GM21367 (cell line): ENCODE results near the gene MXD3.

Experiments
- ATAC-seq: cut with Tn5 transposase; IDR thresholded peaks from one replicate; pipeline ENCODE4 v1.9.1; 2021; ENCODE audit not compliant: unreplicated experiment

The MXD3 gene

GRCh38 chr5:177304392-177305119 lies 7.1 kb downstream of the MXD3 start:
- ATAC-seq: no peak

DNA sequence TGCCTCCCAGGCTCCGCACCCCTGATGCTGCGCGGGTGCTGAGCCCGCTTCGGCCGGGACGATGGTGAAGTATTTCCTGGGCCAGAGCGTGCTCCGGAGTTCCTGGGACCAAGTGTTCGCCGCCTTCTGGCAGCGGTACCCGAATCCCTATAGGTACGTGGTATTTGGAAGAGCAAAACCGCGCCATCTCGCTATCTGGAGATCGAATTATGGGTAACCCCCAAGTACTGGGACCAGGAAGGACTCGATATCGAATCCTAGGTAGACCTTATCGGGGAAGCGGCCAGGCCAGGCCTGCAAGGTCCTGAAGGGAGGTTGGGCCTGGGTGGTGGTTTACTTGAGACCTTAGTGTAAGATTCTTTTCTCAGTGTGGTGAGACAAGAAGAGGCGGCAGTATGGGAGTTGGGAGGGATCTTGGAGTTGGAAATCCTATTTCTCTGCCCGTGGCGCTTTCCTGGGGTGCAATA lies 7.7 kb downstream of the MXD3 start:
- peak; percentile 3 for ATAC-seq

DNA sequence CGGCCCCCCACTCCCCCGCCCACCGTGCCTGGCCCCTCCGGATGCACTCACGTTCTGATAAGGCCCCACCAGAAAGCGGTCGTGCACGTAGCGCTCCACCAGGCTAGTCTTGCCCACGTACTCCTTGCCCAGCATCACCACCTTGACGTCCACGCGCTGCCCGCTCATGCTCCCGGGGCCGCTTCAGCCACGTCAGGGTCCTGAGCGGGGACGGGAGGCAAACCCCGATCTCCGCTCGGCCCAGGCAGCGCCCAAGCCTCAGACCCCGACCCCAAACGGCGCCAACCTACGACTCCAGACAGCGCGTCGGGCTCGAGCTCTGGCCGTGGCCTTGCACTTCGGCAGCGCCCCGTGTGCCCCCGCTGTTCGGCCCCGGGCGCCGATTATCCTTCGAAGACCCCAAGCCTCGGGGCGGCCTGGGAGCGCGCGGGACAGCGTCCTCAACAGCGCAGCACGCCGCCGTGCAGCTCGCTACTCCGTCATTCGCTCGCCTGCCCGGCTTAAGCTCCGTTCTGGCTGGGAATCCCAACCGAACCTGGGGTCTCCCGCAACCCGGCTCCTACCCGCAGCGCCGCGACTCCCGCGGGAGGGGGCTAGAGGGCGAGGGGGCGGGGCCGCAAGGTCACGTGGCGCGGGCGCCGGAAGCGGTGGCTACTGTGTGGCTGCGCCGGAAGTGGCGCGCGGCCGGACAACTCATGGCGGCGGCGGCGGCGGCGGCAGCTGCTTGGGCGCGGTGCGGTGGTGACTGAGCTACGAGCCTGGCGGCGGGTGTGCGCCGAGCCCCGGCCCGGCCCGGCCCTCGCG lies 8.4 kb downstream of the MXD3 start, which contains the start of the genes PRELID1 and RAB24:
Gene PRELID1 (plus strand): TSS at position 679 of the 804 bp plus-strand sequence. CDS start 187 bp downstream, outside the sequence.
Gene RAB24 (minus strand): TSS at position 599 of the 804 bp plus-strand sequence. CDS start 431 bp downstream, at position 168.
- ATAC-seq: peak; percentile 56

DNA sequence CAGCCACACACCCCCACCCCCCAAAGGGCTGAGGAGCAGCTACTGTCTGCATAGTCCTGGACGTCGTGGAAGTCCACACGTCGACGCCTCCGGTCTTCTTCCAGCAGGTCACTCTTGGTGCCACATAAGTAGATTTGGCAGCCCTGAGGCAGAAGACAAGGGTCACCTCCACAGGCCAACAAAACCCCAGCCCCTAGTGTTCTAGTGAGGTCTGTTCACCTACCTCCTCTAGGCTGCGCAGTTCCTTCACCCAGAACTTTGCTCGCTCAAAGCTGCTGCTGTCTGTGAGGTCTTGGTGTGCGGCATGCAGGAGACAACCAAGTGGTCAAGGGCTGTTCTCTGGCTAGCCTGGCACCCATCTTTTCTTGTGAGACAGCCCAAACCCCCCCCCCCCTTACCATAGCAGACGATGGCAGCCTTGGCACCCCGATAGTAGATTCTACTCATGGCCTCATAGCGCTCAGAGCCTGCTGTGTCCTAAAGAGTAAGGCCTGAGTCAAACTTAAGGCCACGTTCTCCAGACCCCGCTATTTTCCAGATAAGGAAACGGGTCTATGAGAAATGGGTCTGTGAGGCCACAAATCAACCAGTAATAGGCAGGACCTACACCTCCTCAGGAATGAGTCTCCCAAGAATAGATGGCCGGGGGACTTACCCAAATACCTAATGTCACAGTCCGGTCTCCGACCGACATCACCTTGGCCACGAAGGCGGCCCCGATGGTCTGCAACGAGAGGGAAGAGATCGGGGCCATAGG lies 9.2 kb downstream of the MXD3 start:
- ATAC-seq: no peak

DNA sequence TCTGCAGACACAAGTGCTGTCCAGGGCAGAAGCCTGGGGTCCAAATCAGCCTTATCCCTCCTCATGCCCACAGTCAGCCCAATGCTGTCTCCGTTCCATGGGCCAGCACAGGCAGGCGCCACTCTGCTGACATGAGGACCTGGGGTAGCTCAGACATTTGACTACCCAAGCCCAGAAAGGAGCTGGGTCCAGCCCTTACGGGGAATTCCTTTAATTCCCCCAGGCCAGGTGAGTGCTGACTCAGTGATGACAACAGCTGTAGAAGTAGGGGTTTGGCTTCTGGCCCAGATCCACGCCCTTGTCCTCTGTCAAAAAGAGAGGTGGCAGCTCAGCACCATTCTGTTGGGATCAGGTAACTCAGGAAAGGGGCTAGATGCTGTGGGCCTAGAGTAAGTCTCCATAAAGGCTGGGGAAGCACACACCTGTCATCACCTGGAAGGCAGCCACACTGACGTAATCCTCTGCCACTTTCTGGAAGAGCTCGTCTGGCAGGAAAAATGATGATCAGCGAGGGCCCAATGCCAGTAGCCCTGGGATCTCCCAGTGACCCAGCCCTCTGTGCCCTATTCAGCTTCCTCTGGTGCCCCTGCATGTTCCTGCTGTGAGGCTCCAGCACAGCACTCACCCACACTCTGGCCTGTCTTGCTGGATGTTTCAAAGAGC lies 10.1 kb downstream of the MXD3 start:
- no peak for ATAC-seq

DNA sequence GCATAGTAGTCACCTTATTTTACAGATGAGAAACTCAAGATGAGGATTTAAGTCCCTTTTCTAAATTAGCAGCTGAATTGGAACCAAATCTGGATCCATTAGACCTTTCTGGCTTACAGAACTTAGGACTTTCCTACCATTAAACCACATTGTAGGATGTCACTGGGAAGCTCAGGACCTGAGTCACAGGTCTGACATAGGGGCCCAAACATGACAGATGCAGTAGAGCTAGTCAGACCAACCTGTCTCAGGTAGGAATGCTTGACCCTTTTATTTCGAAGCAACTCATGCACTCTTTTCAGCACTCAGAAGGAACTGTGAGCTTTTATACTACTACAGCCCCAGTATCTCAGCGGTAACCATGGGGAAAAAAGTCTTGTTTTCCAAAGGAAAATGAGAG lies 10.7 kb downstream of the MXD3 start:
- ATAC-seq: no peak

DNA sequence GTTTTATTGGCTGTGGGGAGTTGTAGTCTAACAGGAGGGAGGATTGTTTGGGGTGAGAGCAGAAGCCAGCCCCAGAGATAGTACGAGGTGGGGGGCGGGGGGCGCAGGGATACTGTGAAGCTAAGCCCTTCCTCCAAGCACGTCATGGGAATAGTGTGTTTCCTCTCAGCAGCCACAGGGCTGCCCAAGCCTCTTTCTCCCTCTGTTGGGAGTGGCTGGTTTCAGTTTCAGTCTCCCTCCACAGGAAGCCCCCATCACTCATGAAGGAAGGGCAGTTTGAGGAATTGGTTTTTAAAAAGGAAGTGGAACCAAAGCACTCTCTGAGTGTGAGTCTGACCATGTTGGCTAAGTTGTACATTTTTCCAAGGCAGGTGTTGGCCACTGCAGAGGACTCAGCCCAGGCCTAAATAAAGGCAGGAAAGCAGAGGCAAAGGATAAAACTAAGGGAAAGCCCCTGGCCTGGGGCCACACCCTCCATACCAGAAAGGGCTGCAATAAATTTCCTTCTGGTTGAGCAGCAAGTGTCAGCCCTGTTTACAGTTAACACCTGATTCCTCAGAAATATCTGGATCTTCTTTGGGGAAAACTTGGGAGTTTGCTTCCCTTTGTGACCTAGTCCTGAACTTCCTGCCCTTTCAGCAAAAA lies 11.3 kb downstream of the MXD3 start:
- peak; percentile 41 for ATAC-seq

DNA sequence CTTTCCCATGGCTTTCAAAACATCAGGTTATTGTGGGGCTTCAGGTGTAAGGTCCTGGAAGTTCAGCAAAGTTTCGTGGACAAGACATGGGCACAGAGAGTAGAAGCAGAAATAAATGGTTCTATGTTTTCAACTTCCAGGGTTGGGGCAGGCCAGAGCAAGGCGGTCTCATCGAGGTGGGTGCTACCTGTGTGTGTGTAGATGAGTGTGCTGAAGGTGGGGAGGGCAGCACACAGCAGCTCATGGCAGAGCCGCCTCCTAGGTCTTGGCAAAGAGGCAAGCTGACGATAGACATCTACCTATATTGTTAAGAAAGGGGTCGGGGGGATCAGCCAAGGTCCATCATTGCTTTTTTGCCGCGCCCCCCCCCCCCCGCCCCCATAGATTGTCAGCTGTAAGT lies 12.0 kb downstream of the MXD3 start:
- no peak for ATAC-seq

GRCh38 chr5:177297922-177298321 lies 13.8 kb downstream of the MXD3 start:
- no peak for ATAC-seq

GRCh38 chr5:177296581-177296980 lies 15.1 kb downstream of the MXD3 start:
- no peak for ATAC-seq

- ATAC-seq: no peak
These were observed 15.8 kb downstream of the MXD3 start for GRCh38 chr5:177295924-177296323.

DNA sequence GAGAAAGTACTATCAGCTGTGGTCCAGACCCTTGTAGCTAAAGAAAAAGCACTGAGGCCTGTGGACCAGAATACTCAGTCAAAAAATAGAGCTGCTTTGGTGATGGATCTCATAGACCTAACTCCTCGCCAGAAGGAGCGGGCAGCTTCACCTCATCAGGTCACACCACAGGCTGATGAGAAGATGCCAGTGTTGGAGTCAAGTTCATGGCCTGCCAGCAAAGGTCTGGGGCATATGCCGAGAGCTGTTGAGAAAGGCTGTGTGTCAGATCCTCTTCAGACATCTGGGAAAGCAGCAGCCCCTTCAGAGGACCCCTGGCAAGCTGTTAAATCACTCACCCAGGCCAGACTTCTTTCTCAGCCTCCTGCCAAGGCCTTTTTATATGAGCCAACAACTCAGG lies 17.1 kb downstream of the MXD3 start:
- ATAC-seq: no peak

DNA sequence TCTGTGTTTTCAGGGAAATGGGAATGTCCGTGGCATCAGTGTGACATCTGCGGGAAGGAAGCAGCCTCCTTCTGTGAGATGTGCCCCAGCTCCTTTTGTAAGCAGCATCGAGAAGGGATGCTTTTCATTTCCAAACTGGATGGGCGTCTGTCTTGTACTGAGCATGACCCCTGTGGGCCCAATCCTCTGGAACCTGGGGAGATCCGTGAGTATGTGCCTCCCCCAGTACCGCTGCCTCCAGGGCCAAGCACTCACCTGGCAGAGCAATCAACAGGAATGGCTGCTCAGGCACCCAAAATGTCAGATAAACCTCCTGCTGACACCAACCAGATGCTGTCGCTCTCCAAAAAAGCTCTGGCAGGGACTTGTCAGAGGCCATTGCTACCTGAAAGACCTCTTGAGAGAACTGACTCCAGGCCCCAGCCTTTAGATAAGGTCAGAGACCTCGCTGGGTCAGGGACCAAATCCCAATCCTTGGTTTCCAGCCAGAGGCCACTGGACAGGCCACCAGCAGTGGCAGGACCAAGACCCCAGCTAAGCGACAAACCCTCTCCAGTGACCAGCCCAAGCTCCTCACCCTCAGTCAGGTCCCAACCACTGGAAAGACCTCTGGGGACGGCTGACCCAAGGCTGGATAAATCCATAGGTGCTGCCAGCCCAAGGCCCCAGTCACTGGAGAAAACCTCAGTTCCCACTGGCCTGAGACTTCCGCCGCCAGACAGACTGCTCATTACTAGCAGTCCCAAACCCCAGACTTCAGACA lies 17.7 kb downstream of the MXD3 start:
- no peak for ATAC-seq

- ATAC-seq: no peak
These were observed 20.0 kb downstream of the MXD3 start for GRCh38 chr5:177291735-177292134.

DNA sequence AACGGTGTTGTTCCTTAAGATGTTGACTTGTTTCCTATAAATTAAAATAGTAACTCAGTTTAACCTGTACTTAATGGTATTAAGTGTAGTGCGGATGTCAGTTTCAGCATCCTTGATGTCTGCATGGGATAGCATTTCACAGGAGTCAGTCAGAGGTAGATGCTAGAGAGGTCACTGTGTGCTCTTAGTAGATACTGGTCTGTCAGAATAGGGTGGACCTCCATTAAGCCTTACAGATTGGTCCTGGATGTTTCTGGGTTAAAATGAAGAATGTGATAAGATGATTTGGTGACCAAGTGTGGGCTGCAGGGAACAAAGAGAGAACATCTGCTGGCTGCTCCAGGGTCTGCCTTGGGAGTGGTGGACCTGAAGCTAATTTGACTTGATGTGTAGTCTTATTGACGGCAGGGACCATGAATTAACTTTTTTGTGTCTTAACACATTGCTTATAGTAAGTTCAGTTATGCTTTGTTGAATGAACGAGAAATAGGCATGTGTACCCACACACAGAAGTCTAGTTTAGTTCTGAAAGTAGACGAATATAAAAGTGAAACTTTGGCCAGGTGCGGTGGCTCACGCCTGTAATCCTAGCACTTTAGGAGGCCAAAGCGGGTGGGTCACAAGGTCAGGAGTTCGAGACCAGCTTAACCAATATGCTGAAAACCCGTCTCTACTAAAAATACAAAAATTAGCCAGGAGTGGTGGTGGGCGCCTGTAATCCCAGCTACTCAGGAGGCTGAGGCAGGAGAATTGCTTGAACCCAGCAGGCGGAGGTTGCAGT lies 20.7 kb downstream of the MXD3 start:
- ATAC-seq: no peak

GRCh38 chr5:177288191-177288590 lies 23.5 kb downstream of the MXD3 start:
- no peak for ATAC-seq

DNA sequence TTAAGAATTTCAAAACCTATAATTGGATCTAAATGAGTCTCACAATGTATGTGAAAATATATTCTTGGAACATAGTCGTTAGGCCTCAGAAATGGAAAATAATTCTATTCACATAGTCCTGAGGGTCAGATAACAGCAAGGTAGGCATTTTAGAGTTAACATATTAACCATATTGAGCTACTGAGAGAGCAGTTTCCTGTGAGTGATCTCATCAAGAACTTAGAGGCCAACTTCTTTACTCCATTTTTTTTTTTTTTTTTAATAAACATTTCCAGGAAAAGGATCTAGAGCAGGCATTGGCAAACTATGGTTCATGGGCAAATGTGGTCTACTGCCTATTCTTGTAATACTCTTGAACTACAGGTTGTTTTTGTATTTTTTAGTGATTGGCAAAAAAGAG lies 34.8 kb downstream of the MXD3 start:
- ATAC-seq: no peak

DNA sequence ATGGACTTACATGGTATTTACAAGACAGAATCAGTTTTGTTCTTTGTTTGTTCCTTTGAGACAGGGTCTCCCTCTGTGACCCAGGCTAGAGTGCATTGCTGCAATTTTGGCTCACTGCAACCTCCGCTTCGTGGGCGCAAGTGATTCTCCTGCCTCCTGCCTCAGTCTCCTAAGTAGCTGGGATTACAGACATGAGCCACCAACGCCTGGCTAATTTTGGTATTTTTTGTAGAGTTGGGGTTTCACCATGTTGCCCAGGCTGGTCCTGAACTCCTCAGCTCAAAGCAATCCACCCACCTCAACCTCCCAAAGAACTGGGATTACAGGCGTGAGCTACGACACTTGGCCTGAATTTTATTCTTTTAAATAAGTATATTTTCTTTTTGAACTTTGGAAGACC lies 35.8 kb downstream of the MXD3 start:
- ATAC-seq: no peak

DNA sequence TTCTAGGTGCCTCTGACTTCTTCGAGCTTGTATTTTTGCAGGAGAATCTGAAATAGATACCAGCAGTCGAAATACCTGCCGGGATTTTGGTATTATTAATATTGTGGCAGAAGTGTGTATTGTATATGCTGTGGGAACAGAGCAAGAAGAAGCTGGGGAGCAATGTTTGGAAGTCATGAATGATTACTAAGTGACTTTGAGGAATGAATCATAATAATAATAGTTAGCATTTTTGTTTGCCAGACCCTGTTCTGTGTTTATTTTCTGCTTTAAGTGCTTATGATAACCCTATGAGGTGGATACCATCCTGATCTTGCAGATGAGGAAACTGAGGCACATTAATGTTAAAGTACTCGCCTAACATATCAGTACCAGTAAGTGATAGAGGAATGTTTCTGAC lies 40.6 kb downstream of the MXD3 start:
- no peak for ATAC-seq
